ENCODE data around the gene CRIP1. TPM values are rescaled to one million over a fixed set of nuclear protein-coding genes. Genes with fewer than 3 reads are reported as not detected.

CRIP1 gene
- total and polyA plus RNA-seq, 7 donors: 4.9 to 403 (median 24.3) TPM

- WGBS, 2 donors: 54 to 74% methylated on average over 29 of the region's 29 CpGs
- peaks cover 0 to 9% (median 0%) of the 10 kb centered on the region in 3 donors for H3K27me3 ChIP-seq
- peak; percentile 60 for DNase-seq
- H3K9me3 ChIP-seq: no peaks in the 10 kb centered on the region
- H3K4me3 ChIP-seq: no peak overlapping the region
- H3K36me3 ChIP-seq: no peaks in the 10 kb centered on the region
- H3K4me1 ChIP-seq: no peaks in the 10 kb centered on the region
- H3K27ac ChIP-seq: no peak overlapping the region
- TF ChIP-seq POLR2A (IDR thresholded peaks at IDR 0.05) (no peak), CTCF (IDR thresholded peaks at IDR 0.05) (no peak), POLR2AphosphoS5 (IDR thresholded peaks at IDR 0.05) (no peak), EP300 (IDR thresholded peaks at IDR 0.05) (no peak)
- intact Hi-C loops (cut with DNase I): no loop called here
Observed at GRCh38 chr14:105503935-105504692, 17.4 kb downstream of the CRIP1 start.

- Histone ChIP-seq H3K4me3 (no peak overlapping the region), H3K27me3 (peaks cover 0 to 15% (median 0%) of the 10 kb centered on the region in 3 donors), H3K27ac (no peak overlapping the region), H3K4me1 (no peaks in the 10 kb centered on the region), H3K9me3 (no peaks in the 10 kb centered on the region), H3K36me3 (no peaks in the 10 kb centered on the region)
- 92 to 93% methylated on average over 16 of the region's 16 CpGs for WGBS, 2 donors
- TF ChIP-seq POLR2AphosphoS5 (IDR thresholded peaks at IDR 0.05): no peak
- no peak for TF ChIP-seq CTCF (IDR thresholded peaks at IDR 0.05)
- intact Hi-C loops (cut with DNase I): no loop called here
- peak; percentile 42 for DNase-seq
Observed at GRCh38 chr14:105505101-105505500, 18.4 kb downstream of the CRIP1 start.

GRCh38 chr14:105507247-105507646, 20.6 kb downstream of the CRIP1 start:
- H3K27me3 ChIP-seq: peaks cover 0 to 25% (median 4%) of the 10 kb centered on the region in 3 donors
- no peaks in the 10 kb centered on the region for H3K9me3 ChIP-seq
- 71 to 78% methylated on average over 17 of the region's 17 CpGs for WGBS, 2 donors
- H3K27ac ChIP-seq: no peak overlapping the region
- no peak overlapping the region for H3K4me3 ChIP-seq
- H3K36me3 ChIP-seq: no peaks in the 10 kb centered on the region
- TF ChIP-seq POLR2A (IDR thresholded peaks at IDR 0.05) (no peak), EP300 (IDR thresholded peaks at IDR 0.05) (no peak)
- DNase-seq: peak; percentile 46
- intact Hi-C loops (cut with DNase I): no loop called here
- H3K4me1 ChIP-seq: no peaks in the 10 kb centered on the region

GRCh38 chr14:105508069-105508468, 21.4 kb downstream of the CRIP1 start:
- TF ChIP-seq CTCF (IDR thresholded peaks at IDR 0.05) (no peak), EP300 (IDR thresholded peaks at IDR 0.05) (no peak), POLR2AphosphoS5 (IDR thresholded peaks at IDR 0.05) (no peak), POLR2A (IDR thresholded peaks at IDR 0.05) (no peak)
- 81 to 86% methylated on average over 16 of the region's 16 CpGs for WGBS, 2 donors
- intact Hi-C loops (cut with DNase I): no loop called here
- no peaks in the 10 kb centered on the region for H3K9me3 ChIP-seq
- H3K4me3 ChIP-seq: no peak overlapping the region
- no peaks in the 10 kb centered on the region for H3K36me3 ChIP-seq
- DNase-seq: peak; percentile 48
- H3K27ac ChIP-seq: no peak overlapping the region
- peaks cover 0 to 33% (median 10%) of the 10 kb centered on the region in 3 donors for H3K27me3 ChIP-seq
- H3K4me1 ChIP-seq: no peaks in the 10 kb centered on the region

- no peaks in the 10 kb centered on the region for H3K4me1 ChIP-seq
- no peak for TF ChIP-seq POLR2A (IDR thresholded peaks at IDR 0.05)
- TF ChIP-seq EP300 (IDR thresholded peaks at IDR 0.05): no peak
- no peak for TF ChIP-seq CTCF (IDR thresholded peaks at IDR 0.05)
- no peaks in the 10 kb centered on the region for H3K9me3 ChIP-seq
- no peaks in the 10 kb centered on the region for H3K36me3 ChIP-seq
- peak; percentile 37 for DNase-seq
- no peak overlapping the region for H3K4me3 ChIP-seq
- 90 to 92% methylated on average over 12 of the region's 12 CpGs for WGBS, 2 donors
- intact Hi-C loops (cut with DNase I): no loop called here
- no peak overlapping the region for H3K27ac ChIP-seq
- peaks cover 0 to 37% (median 10%) of the 10 kb centered on the region in 3 donors for H3K27me3 ChIP-seq
Observed at GRCh38 chr14:105508601-105509000, 21.9 kb downstream of the CRIP1 start.

All from sigmoid colon (tissue), 7 donors.